NCI-H748 treated with DMSO at 0.1 percent for 48 hours (cell line): ENCODE data around the gene CCDC32.

Source experiments
- DNase-seq: peaks from one replicate; lab custom pipeline; 2025; lab: John Stamatoyannopoulos, UW

CCDC32 gene

DNA sequence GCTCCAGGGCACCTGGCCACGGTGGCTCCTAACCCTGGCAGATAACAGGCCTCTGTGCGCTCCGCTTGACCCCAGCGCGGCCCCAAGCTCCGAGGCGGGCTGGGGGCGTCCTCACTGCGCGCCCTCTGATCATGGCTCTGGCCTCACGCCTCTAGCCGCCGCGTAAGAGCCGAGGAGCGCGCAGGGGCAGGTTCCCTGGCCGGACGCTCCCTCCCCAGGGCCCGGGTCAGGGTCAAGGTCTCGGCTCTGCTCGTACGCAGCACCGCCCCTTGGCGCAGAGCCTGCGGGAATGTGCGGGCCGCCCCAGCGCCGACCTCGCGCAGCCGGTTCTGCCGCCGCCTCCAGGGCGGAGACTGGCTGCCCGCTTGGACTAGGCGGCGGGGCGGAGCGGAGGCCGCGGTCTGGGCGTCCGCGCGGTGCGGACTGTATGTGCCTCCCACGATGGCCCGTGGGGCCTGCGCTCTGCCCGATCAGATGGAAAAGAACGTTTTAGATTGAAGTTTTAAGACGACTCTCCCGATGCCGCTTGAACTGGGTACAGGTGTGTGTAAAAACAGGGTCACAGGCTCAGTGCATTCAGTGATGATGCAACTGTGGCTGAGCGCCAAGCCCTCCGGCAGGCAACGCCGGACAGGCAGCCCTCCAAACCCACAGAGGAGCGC, 53.2 kb downstream of the CCDC32 start:
- DNase-seq, result no peak

DNA sequence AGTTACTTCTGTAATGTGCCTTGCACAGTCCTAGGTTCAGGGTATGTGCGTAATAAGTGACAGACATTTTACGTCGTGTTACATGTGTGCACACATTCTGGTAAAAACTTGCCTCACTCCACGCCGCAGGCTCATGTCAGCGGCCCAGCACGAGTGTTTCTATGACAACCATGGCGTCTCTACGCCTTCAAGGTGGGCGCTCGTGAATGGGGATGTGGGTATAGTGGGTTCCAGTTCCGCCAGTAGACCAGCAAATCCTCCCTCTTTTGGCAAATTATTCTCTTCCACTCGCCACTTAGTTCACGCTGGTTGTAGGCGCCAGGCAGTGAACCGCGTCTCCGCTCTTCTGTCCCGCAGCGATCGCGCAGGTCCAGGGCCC, 53.8 kb downstream of the CCDC32 start:
- DNase-seq, result no peak

DNA sequence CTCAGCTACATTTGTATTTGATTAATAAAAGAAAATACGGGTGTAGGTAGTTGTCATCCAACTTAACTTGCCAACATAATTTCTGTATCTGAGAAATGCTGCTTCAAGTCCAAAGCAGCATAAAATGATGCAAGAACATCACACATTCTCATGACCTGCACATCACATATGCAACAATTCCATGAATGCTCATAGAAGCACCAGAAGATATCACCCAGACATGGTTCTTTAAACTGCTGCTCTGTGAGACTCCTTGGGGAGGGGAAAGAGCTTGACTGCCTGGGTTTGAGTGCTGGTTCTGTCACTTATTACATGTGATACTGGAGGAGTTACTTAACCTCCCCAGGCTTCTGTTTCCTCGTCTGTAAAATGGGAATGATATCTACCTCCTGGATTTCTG, 54.6 kb downstream of the CCDC32 start:
- no peak for DNase-seq

DNA sequence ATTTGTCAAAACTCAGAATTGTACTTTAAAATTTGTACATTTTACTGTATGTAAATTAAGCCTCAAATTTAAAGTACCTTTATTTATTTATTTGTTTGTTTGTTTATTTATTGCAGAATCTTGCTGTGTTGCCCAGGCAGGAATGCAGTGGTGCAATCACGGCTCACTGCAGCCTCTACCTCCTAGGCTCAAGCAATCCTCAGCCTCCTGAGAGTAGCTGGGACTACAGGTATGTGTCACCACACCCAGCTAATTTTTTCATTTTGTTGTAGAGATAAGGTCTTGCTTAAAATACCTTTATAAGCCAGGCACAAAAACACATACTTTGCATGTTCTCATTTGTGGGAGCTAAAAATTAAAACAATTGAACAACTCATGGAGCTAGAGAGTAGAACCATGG, 56.6 kb downstream of the CCDC32 start:
- no peak for DNase-seq

DNA sequence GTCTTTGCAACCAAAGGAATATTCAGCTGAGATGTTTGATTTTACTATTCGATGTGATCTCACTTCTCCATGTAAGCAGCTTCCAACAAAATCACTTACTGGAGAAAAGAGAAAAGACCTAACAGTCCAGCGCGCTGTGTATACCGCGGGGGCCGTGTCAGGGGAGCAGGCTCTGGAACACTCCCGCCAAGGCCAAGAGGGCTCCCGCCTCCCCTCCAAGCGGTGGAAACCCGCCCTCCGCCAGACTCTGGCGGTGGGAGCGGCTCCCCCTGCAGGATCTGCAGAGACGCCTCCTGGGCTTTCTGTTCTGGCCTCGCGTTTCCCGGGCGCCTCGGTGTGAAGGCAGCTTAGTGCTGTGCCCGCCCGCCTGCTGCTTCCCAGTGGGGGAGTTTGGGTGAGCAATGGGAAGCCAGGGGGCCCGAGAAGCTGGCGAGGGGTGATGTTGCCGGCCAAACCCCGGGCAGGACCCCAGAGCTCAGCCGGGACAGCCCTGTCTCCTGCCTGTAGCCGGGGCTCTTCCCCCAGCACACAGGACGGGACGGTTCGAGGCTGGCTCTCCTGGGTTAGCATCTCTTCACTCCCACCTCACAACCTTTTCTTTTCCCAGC, 57.8 kb downstream of the CCDC32 start:
- DNase-seq, result peak; percentile 18
